DND-41 (cell line): ENCODE data around the gene PHF20.

Experiments
- CTCF ChIP-seq: IDR thresholded peaks from 2 replicates; pipeline ENCODE4 v1.5.1; 2012; ENCODE audit warnings: borderline replicate concordance, low read length, moderate library complexity, mild to moderate bottlenecking; ENCODE audit not compliant: poor library complexity, severe bottlenecking; ENCODE audit errors: extremely low read depth
- EZH2 ChIP-seq: IDR thresholded peaks from 3 replicates; pipeline ENCODE4 v1.6.1; 2012; ENCODE audit warnings: borderline replicate concordance, low read depth, mild to moderate bottlenecking, moderate library complexity, low read length, inconsistent platforms; ENCODE audit not compliant: severe bottlenecking

- TF ChIP-seq CTCF, result no peak
- no peak for TF ChIP-seq EZH2
Measured at GRCh38 chr20:35904982-35905663, 133.3 kb downstream of the PHF20 start.
